HUES6 (cell line): ENCODE data around the gene COMTD1.
"Not testable (repeated sequence)": the region's sequence is repeated elsewhere in the genome, so short reads cannot be mapped to it uniquely, and the experiment has no call there.

Experiments
- H3K27ac ChIP-seq: 2 replicates; pipeline ENCODE4 v1.7.0; 2013; ENCODE audit warnings: low read depth, mild to moderate bottlenecking, low read length, inconsistent platforms
- H3K27me3 ChIP-seq: 2 replicates; pipeline ENCODE4 v1.6.1; 2013; ENCODE audit warnings: low read length; ENCODE audit not compliant: control insufficient read depth, insufficient read depth
- H3K36me3 ChIP-seq: 2 replicates; pipeline ENCODE4 v1.6.1; 2013; ENCODE audit warnings: low read length; ENCODE audit not compliant: control insufficient read depth, insufficient read depth
- H3K4me1 ChIP-seq: 2 replicates; pipeline ENCODE4 v1.6.1; 2013; ENCODE audit warnings: low read length; ENCODE audit not compliant: control insufficient read depth, insufficient read depth
- H3K4me3 ChIP-seq: 2 replicates; pipeline ENCODE4 v1.5.1; 2013; ENCODE audit warnings: low read depth, low read length
- H3K9ac ChIP-seq: one replicate; pipeline ENCODE4 v1.6.1; 2013; ENCODE audit warnings: mild to moderate bottlenecking, low read length
- H3K9me3 ChIP-seq: 2 replicates; pipeline ENCODE4 v1.6.1; 2013; ENCODE audit warnings: low read depth, low read length; ENCODE audit not compliant: control insufficient read depth, insufficient read depth

The COMTD1 gene

GRCh38 chr10:75211007-75211691 lies 24.6 kb downstream of the COMTD1 start:
- H3K9me3 ChIP-seq = no peaks in the 10 kb centered on the region
- H3K4me3 ChIP-seq = peak overlapping the region; percentile 76
- peak overlapping the region; percentile 99 for H3K9ac ChIP-seq
- H3K27me3 ChIP-seq = no peaks in the 10 kb centered on the region
- H3K27ac ChIP-seq = peak overlapping the region; percentile 100
- H3K4me1 ChIP-seq = peaks cover 34% of the 10 kb centered on the region
- H3K36me3 ChIP-seq = peaks cover 46% of the 10 kb centered on the region

GRCh38 chr10:75210282-75211006 lies 25.3 kb downstream of the COMTD1 start, which contains the start of gene VDAC2:
Gene VDAC2 (plus strand): TSS chr10:75210796. CDS start chr10:75211159, 363 bp downstream.
- Histone ChIP-seq H3K4me1 (peaks cover 34% of the 10 kb centered on the region), H3K27me3 (no peaks in the 10 kb centered on the region), H3K9me3 (no peaks in the 10 kb centered on the region), H3K9ac (peak within 1 kb of the TSS; percentile 99), H3K4me3 (peak within 1 kb of the TSS; percentile 76), H3K36me3 (peaks cover 40% of the 10 kb centered on the region), H3K27ac (peak within 1 kb of the TSS; percentile 100)

GRCh38 chr10:75209921-75210281 lies 25.9 kb downstream of the COMTD1 start:
- H3K36me3 ChIP-seq = peaks cover 35% of the 10 kb centered on the region
- no peaks in the 10 kb centered on the region for H3K27me3 ChIP-seq
- peak overlapping the region; percentile 100 for H3K27ac ChIP-seq
- peaks cover 34% of the 10 kb centered on the region for H3K4me1 ChIP-seq
- H3K4me3 ChIP-seq = peak overlapping the region; percentile 76
- no peaks in the 10 kb centered on the region for H3K9me3 ChIP-seq
- peak overlapping the region; percentile 99 for H3K9ac ChIP-seq

- Histone ChIP-seq H3K9ac (peak overlapping the region; percentile 99), H3K36me3 (peaks cover 29% of the 10 kb centered on the region), H3K9me3 (no peaks in the 10 kb centered on the region), H3K27ac (peak overlapping the region; percentile 100; the same call in 1 of the 2 replicates), H3K4me3 (peak overlapping the region; percentile 76), H3K4me1 (peaks cover 34% of the 10 kb centered on the region), H3K27me3 (no peaks in the 10 kb centered on the region)
These were observed 26.5 kb downstream of the COMTD1 start for GRCh38 chr10:75209086-75209920.

- H3K36me3 ChIP-seq = peaks cover 20% of the 10 kb centered on the region
- H3K27ac ChIP-seq = no peak overlapping the region
- no peaks in the 10 kb centered on the region for H3K27me3 ChIP-seq
- peaks cover 34% of the 10 kb centered on the region for H3K4me1 ChIP-seq
- no peaks in the 10 kb centered on the region for H3K9me3 ChIP-seq
- H3K9ac ChIP-seq = peak overlapping the region; percentile 48
- no peak overlapping the region for H3K4me3 ChIP-seq
These were observed 27.6 kb downstream of the COMTD1 start for GRCh38 chr10:75208181-75208580.

- no peaks in the 10 kb centered on the region for H3K9me3 ChIP-seq
- H3K4me3 ChIP-seq = no peak overlapping the region
- peaks cover 34% of the 10 kb centered on the region for H3K4me1 ChIP-seq
- H3K27ac ChIP-seq = no peak overlapping the region
- no peaks in the 10 kb centered on the region for H3K27me3 ChIP-seq
- peaks cover 16% of the 10 kb centered on the region for H3K36me3 ChIP-seq
- H3K9ac ChIP-seq = peak overlapping the region; percentile 48
These were observed 28.0 kb downstream of the COMTD1 start for GRCh38 chr10:75207857-75208144.

- peak overlapping the region; percentile 32; the same call in 1 of the 2 replicates for H3K4me3 ChIP-seq
- H3K36me3 ChIP-seq = peaks cover 11% of the 10 kb centered on the region
- H3K9me3 ChIP-seq = no peaks in the 10 kb centered on the region
These were observed 28.5 kb downstream of the COMTD1 start for GRCh38 chr10:75207079-75207856.

GRCh38 chr10:75206638-75207037 lies 29.1 kb downstream of the COMTD1 start:
- peak overlapping the region; percentile 63 for H3K9ac ChIP-seq
- not testable (repeated sequence) for H3K9me3 ChIP-seq, H3K27me3 ChIP-seq, H3K36me3 ChIP-seq, H3K27ac ChIP-seq
- H3K4me1 ChIP-seq = peaks cover 26% of the 10 kb centered on the region
- peak overlapping the region; percentile 32; the same call in 1 of the 2 replicates for H3K4me3 ChIP-seq

More at GRCh38 chr10:75207079-75207856, 28.5 kb downstream of the COMTD1 start:
- H3K4me1 ChIP-seq = peaks cover 32% of the 10 kb centered on the region
- peak overlapping the region; percentile 63 for H3K9ac ChIP-seq
- H3K27me3 ChIP-seq = no peaks in the 10 kb centered on the region
- no peak overlapping the region; the same call in 1 of the 2 replicates for H3K27ac ChIP-seq

GRCh38 chr10:75205908-75206307 lies 29.8 kb downstream of the COMTD1 start:
- peaks cover 26% of the 10 kb centered on the region for H3K4me1 ChIP-seq
- no peaks in the 10 kb centered on the region for H3K9me3 ChIP-seq
- H3K27me3 ChIP-seq = no peaks in the 10 kb centered on the region
- peaks cover under 1% of the 10 kb centered on the region; the same call in 1 of the 2 replicates for H3K36me3 ChIP-seq
- H3K4me3 ChIP-seq = no peak overlapping the region
- H3K27ac ChIP-seq = no peak overlapping the region
- no peak overlapping the region for H3K9ac ChIP-seq

- Histone ChIP-seq H3K27ac (no peak overlapping the region), H3K4me1 (peaks cover 22% of the 10 kb centered on the region), H3K36me3 (no peaks in the 10 kb centered on the region), H3K27me3 (no peaks in the 10 kb centered on the region), H3K4me3 (no peak overlapping the region), H3K9me3 (no peaks in the 10 kb centered on the region), H3K9ac (no peak overlapping the region)
These were observed 32.0 kb downstream of the COMTD1 start for GRCh38 chr10:75203724-75204123.
